B cell (primary cell): ENCODE data around the gene MPEG1. TPM values are rescaled to one million over a fixed set of nuclear protein-coding genes. Genes with fewer than 3 reads are reported as not detected.

Experiments used
- ATAC-seq: fragments of 200-7000 bp; cut with Tn5 transposase; one replicate; pipeline ENCODE4 v1.10.0; 2021; ENCODE audit warnings: low read depth, mild to moderate bottlenecking, moderate number of reproducible peaks, moderate library complexity
- CTCF ChIA-PET: fragments of 350-600 bp; sonication (Branson Sonifier 250); formaldehyde crosslinking; loops from one replicate; lab custom pipeline; 2021; ENCODE audit warnings: antibody characterized with exemption, inconsistent platforms; lab: Charles Lee
- POLR2A ChIA-PET: fragments of 350-600 bp; sonication (Branson Sonifier 250); formaldehyde crosslinking; loops from one replicate; lab custom pipeline; 2021; ENCODE audit warnings: antibody characterized with exemption; lab: Charles Lee
- DNase-seq: peaks from one replicate; pipeline ENCODE4 v3.0.0; 2013
- H2AFZ ChIP-seq: 2 replicates; pipeline ENCODE4 v1.6.1; 2012; ENCODE audit warnings: mild to moderate bottlenecking, low read depth, low read length; ENCODE audit not compliant: insufficient read depth, poor library complexity, severe bottlenecking
- H3K27ac ChIP-seq, 2 donors: 1 replicate in 1 of 2; 2 replicates in 1 of 2; pipeline ENCODE4 v1.5.1; 2012 to 2013; ENCODE audit warnings: low read length in 2 of 2, mild to moderate bottlenecking in 2 of 2, moderate library complexity in 1 of 2
- H3K27me3 ChIP-seq, 4 experiments: fragments of 200-600 bp in 1 of 4; sonication (generic) in 1 of 4; replicated peaks in 1 of 4; 1 replicate in 2 of 4; 2 replicates in 2 of 4; pipeline versions ENCODE4 v1.6.1 to v1.7.0; 2013 to 2016; ENCODE audit warnings: low read length in 3 of 4, mild to moderate bottlenecking in 2 of 4, mixed read lengths in 1 of 4, moderate library complexity in 1 of 4; ENCODE audit not compliant: insufficient read depth in 4 of 4, control insufficient read depth in 3 of 4; ENCODE audit errors: control extremely low read depth in 1 of 4
- H3K36me3 ChIP-seq, 2 experiments: replicated peaks in 1 of 2; 1 replicate in 1 of 2; 2 replicates in 1 of 2; pipeline versions ENCODE4 v1.6.1 to v1.7.1; 2013; ENCODE audit warnings: low read length in 1 of 2; ENCODE audit not compliant: insufficient read depth in 2 of 2, control insufficient read depth in 1 of 2; ENCODE audit errors: control extremely low read depth in 1 of 2, extremely low read depth in 1 of 2
- H3K4me1 ChIP-seq, 2 donors: fragments of 200-600 bp in 1 of 2; sonication (generic) in 1 of 2; 1 replicate in 1 of 2; 2 replicates in 1 of 2; pipeline versions ENCODE4 v1.5.1 to v1.6.1; 2013 to 2017; ENCODE audit warnings: low read length in 2 of 2; ENCODE audit not compliant: control insufficient read depth in 2 of 2, insufficient read depth in 2 of 2
- H3K4me2 ChIP-seq: replicated peaks from 2 replicates; pipeline ENCODE3; 2012; ENCODE audit warnings: mild to moderate bottlenecking, low read depth, low read length; ENCODE audit not compliant: poor library complexity, severe bottlenecking
- H3K4me3 ChIP-seq, 5 experiments: fragments of 200-600 bp in 1 of 5; sonication (generic) in 1 of 5; 1 replicate in 3 of 5; 2 replicates in 2 of 5; pipeline versions ENCODE4 v1.5.1 to v1.7.0; 2011 to 2016; ENCODE audit warnings: low read length in 4 of 5, mild to moderate bottlenecking in 4 of 5, low read depth in 2 of 5, control low read depth in 1 of 5, moderate library complexity in 1 of 5; ENCODE audit not compliant: insufficient read depth in 1 of 5; ENCODE audit errors: control extremely low read depth in 1 of 5, extremely low read depth in 1 of 5
- H3K79me2 ChIP-seq: fragments of 200-600 bp; sonication (generic); one replicate; pipeline ENCODE4 v1.6.0; 2016; ENCODE audit warnings: low read length; ENCODE audit not compliant: control insufficient read depth, insufficient read depth
- H3K9ac ChIP-seq: fragments of 200-600 bp; sonication (generic); 2 replicates; pipeline ENCODE4 v1.6.1; 2017; ENCODE audit warnings: mild to moderate bottlenecking, low read length, moderate library complexity
- H3K9me3 ChIP-seq, 3 donors: one replicate each; pipeline versions ENCODE4 v1.6.1 to v1.7.1; 2013; ENCODE audit warnings: low read length in 2 of 3; ENCODE audit not compliant: control insufficient read depth in 2 of 3, insufficient read depth in 1 of 3; ENCODE audit errors: control extremely low read depth in 1 of 3
- H4K20me1 ChIP-seq: 2 replicates; pipeline ENCODE4 v1.6.0; 2012; ENCODE audit warnings: mild to moderate bottlenecking, low read length; ENCODE audit not compliant: insufficient read depth, control insufficient read depth, poor library complexity, severe bottlenecking
- H3K27ac Mint-ChIP-seq: one replicate; pipeline ENCODE4 v1.8.0; 2021; ENCODE audit warnings: mixed read lengths
- H3K27me3 Mint-ChIP-seq: one replicate; pipeline ENCODE4 v1.8.0; 2021; ENCODE audit warnings: mixed read lengths
- H3K4me1 Mint-ChIP-seq: one replicate; pipeline ENCODE4 v1.8.0; 2021; ENCODE audit warnings: mixed read lengths
- H3K4me3 Mint-ChIP-seq: one replicate; pipeline ENCODE4 v1.8.0; 2021; ENCODE audit warnings: mixed read lengths
- H3K9me3 Mint-ChIP-seq: one replicate; pipeline ENCODE4 v1.8.0; 2022; ENCODE audit warnings: mixed read lengths; ENCODE audit not compliant: insufficient read depth
- EZH2 ChIP-seq: IDR thresholded peaks from 2 replicates; pipeline ENCODE4 v1.6.1; 2012; ENCODE audit warnings: borderline replicate concordance, low read depth, mild to moderate bottlenecking, moderate library complexity, low read length; ENCODE audit not compliant: insufficient read depth, poor library complexity, severe bottlenecking
- WGBS: methylation state at CpG from one replicate; pipeline ENCODE4 v1.1.5; 2013; ENCODE audit warnings: missing lambda C conversion rate; ENCODE audit not compliant: insufficient coverage; 5-methylcytosine and 5-hydroxymethylcytosine counted together
- intact Hi-C: fragments of 100-400 bp; cut with micrococcal nuclease; formaldehyde crosslinking; loops from one replicate; pipeline ENCODE4 v1.10.0; 2022
- polyA plus RNA-seq: library from polyadenylated mRNA; depleted of rRNA; stranded (reverse); fragments of >200 nt; gene quantifications from 2 replicates; pipeline ENCODE4 v1.2.3, GENCODE V29; 2012
- total RNA-seq, 2 donors: library from RNA; stranded (reverse); fragments of 120-200 nt in 1 of 2; gene quantifications; 1 replicate in 1 of 2; 2 replicates in 1 of 2; pipeline versions ENCODE4 v1.2.3 to v1.2.4, GENCODE V29; 2013 to 2022
- TF ChIP-seq, protein P1 (sequence below): fragments of 200-600 bp; IDR thresholded peaks from one replicate; pipeline ENCODE4 v1.8.0; 2022; ENCODE audit warnings: antibody characterized with exemption, mild to moderate bottlenecking

Gene MPEG1
- total and polyA plus RNA-seq, 2 donors (not counting 1 experiment from before 2014, with no cell fraction given): 27.7 to 151 TPM

DNA sequence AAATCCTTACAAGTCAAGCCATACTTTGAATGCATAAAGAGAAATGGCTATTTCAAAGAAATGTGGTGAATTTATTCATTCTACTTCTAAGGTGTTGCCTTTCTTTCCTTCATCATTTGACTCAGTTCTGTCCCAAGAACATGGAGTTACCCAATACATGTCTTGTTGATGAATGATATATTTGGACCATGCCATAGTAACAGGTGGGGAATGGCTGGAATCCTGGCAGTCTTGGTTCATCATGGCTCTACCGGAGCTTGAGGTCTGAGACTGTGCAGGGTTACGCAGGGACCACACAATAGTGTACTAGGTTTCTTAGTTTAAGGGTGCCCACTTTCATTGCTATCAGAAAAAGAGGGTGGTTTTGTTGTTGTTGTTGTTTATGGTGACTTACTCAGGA lies 40.3 kb upstream of the MPEG1 start:
- no peak overlapping the region for H3K27ac ChIP-seq
- Mint-ChIP-seq H3K9me3 (no peaks in the 10 kb centered on the region), H3K27me3 (no peaks in the 10 kb centered on the region), H3K27ac (no peak overlapping the region), H3K4me1 (peaks cover 19% of the 10 kb centered on the region), H3K4me3 (no peak overlapping the region)
- no peak overlapping the region for H2AFZ ChIP-seq
- ATAC-seq: no peak
- H3K9me3 ChIP-seq: peaks cover 0 to 1% (median 0%) of the 10 kb centered on the region in 3 donors
- no peak for TF ChIP-seq EZH2
- TF ChIP-seq, protein P1, sequence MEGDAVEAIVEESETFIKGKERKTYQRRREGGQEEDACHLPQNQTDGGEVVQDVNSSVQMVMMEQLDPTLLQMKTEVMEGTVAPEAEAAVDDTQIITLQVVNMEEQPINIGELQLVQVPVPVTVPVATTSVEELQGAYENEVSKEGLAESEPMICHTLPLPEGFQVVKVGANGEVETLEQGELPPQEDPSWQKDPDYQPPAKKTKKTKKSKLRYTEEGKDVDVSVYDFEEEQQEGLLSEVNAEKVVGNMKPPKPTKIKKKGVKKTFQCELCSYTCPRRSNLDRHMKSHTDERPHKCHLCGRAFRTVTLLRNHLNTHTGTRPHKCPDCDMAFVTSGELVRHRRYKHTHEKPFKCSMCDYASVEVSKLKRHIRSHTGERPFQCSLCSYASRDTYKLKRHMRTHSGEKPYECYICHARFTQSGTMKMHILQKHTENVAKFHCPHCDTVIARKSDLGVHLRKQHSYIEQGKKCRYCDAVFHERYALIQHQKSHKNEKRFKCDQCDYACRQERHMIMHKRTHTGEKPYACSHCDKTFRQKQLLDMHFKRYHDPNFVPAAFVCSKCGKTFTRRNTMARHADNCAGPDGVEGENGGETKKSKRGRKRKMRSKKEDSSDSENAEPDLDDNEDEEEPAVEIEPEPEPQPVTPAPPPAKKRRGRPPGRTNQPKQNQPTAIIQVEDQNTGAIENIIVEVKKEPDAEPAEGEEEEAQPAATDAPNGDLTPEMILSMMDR: no peak
- H4K20me1 ChIP-seq: no peaks in the 10 kb centered on the region
- WGBS: 100% methylated on average over 1 of the region's 2 CpGs
- H3K9ac ChIP-seq: no peak overlapping the region
- peaks cover 18 to 19% of the 10 kb centered on the region in 2 donors for H3K4me1 ChIP-seq
- DNase-seq: no peak
- CTCF ChIA-PET: interaction anchor here (1.7 kb wide), 1 partner anchor 10 kb away, joined by 4 read pairs; no protein-coding TSS in a partner anchor
- H3K36me3 ChIP-seq: no peaks in the 10 kb centered on the region
- POLR2A ChIA-PET: no interaction called here
- H3K4me2 ChIP-seq: no peak overlapping the region
- intact Hi-C loops: no loop called here
- no peaks in the 10 kb centered on the region for H3K27me3 ChIP-seq
- no peaks in the 10 kb centered on the region for H3K79me2 ChIP-seq
- H3K4me3 ChIP-seq: no peak overlapping the region

DNA sequence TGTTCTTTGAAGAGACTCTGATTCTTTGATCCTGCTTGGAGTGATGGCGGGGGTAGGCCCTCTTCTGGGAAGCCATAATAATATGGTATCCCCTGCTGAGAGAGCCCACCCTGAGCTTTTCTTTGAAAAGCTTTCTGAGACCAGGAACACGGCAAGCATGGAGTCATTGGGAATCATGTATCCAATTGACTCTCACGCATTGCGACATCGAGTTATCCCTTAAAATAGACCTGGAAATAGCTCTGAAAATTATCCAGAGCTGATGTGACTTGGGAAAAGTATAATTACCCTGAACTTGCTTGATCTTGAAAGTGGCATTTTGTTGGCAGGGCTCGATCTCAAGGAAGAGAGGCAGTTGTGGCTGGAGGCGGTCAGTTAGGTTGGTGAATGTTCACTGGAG lies 36.8 kb upstream of the MPEG1 start:
- WGBS: 100% methylated on average over 7 of the region's 7 CpGs
- ChIA-PET POLR2A (no interaction called here), CTCF (interaction anchor here (1.3 kb wide), 1 partner anchor 13 kb away, joined by 4 read pairs; no protein-coding TSS in a partner anchor)
- no peak overlapping the region for H3K4me3 ChIP-seq
- H3K27me3 ChIP-seq: no peaks in the 10 kb centered on the region
- DNase-seq (no peak), ATAC-seq (no peak)
- H3K27ac Mint-ChIP-seq: no peak overlapping the region
- H3K4me3 Mint-ChIP-seq: no peak overlapping the region
- H3K4me2 ChIP-seq: no peak overlapping the region
- H3K27me3 Mint-ChIP-seq: no peaks in the 10 kb centered on the region
- H3K4me1 Mint-ChIP-seq: peaks cover 19% of the 10 kb centered on the region
- intact Hi-C loops: no loop called here
- no peaks in the 10 kb centered on the region for H4K20me1 ChIP-seq
- peaks cover 0 to 1% (median 0%) of the 10 kb centered on the region in 3 donors for H3K9me3 ChIP-seq
- H3K79me2 ChIP-seq: no peaks in the 10 kb centered on the region
- H3K9me3 Mint-ChIP-seq: no peaks in the 10 kb centered on the region
- H3K9ac ChIP-seq: no peak overlapping the region
- no peak overlapping the region for H2AFZ ChIP-seq
- TF ChIP-seq EZH2: no peak
- TF ChIP-seq, protein P1: no peak
- H3K4me1 ChIP-seq: peaks cover 8 to 12% of the 10 kb centered on the region in 2 donors
- H3K27ac ChIP-seq: no peak overlapping the region
- H3K36me3 ChIP-seq: no peaks in the 10 kb centered on the region
